Gastrocnemius medialis (tissue), 4 donors: Measurements from ENCODE around the gene SAP30. TPM values are rescaled to one million over a fixed set of nuclear protein-coding genes. Genes with fewer than 3 reads are reported as not detected.

Experiments
- ATAC-seq, 2 donors: fragments of 150-250 bp; one replicate each; pipeline ENCODE4 v1.9.1; 2016
- DNase-seq, 2 donors: peaks; one replicate each; pipeline ENCODE4 v3.0.0-alpha.2; 2019
- H3K27ac ChIP-seq, 4 donors: fragments of 200-600 bp; sonication (generic); 1 replicate in 1 of 4; 2 replicates in 3 of 4; pipeline ENCODE4 v1.5.1; 2016 to 2018; ENCODE audit warnings: mild to moderate bottlenecking in 2 of 4, moderate library complexity in 1 of 4
- H3K27me3 ChIP-seq, 3 donors: fragments of 200-600 bp; sonication (generic) in 2 of 3; 1 replicate in 1 of 3; 2 replicates in 2 of 3; pipeline versions ENCODE4 v1.5.1 to v1.6.0; 2016 to 2019; ENCODE audit warnings: mild to moderate bottlenecking in 1 of 3, moderate library complexity in 1 of 3
- H3K36me3 ChIP-seq, 2 donors: fragments of 200-600 bp; sonication (generic) in 1 of 2; one replicate each; pipeline ENCODE4 v1.5.1; 2017 to 2018
- H3K4me1 ChIP-seq, 2 donors: fragments of 200-600 bp; sonication (generic) in 1 of 2; one replicate each; pipeline ENCODE4 v1.5.1; 2016 to 2017; ENCODE audit warnings: mild to moderate bottlenecking in 2 of 2
- H3K4me3 ChIP-seq, 4 donors: fragments of 200-600 bp; sonication (generic) in 3 of 4; 1 replicate in 1 of 4; 2 replicates in 3 of 4; pipeline ENCODE4 v1.5.1; 2016 to 2019; ENCODE audit warnings: mild to moderate bottlenecking in 2 of 4
- H3K9me3 ChIP-seq, 3 donors: fragments of 200-600 bp; sonication (generic) in 2 of 3; 1 replicate in 1 of 3; 2 replicates in 2 of 3; pipeline ENCODE4 v1.5.1; 2016 to 2019
- CTCF ChIP-seq, 5 experiments: fragments of 450-650 bp in 3 of 5; fragments of 200-600 bp in 2 of 5; sonication (generic) in 2 of 5; IDR thresholded peaks in 4 of 5; conservative IDR thresholded peaks in 1 of 5; 1 replicate in 4 of 5; 2 replicates in 1 of 5; pipeline ENCODE4 v1.5.1; 2016 to 2019; ENCODE audit warnings: antibody characterized with exemption in 5 of 5, mild to moderate bottlenecking in 3 of 5, moderate library complexity in 3 of 5
- POLR2A ChIP-seq, 2 donors: fragments of 450-650 bp; IDR thresholded peaks; one replicate each; pipeline ENCODE4 v1.6.1; 2017; ENCODE audit warnings: antibody characterized with exemption in 2 of 2, mild to moderate bottlenecking in 2 of 2, moderate library complexity in 2 of 2
- in situ Hi-C, 4 donors: fragments of 200-750 bp; cut with MboI; loops; one replicate each; pipeline versions ENCODE4 v1.15.0 to v1.8.0; 2017; ENCODE audit warnings: low sequenced_read_pairs in 4 of 4
- intact Hi-C: fragments of 100-400 bp; cut with DNase I; formaldehyde crosslinking; loops from one replicate; pipeline ENCODE4 v1.15.1; 2023; ENCODE audit warnings: low total_unique reads
- total RNA-seq, 4 donors: library from RNA; depleted of rRNA; stranded (reverse); fragments of >200 nt; gene quantifications; one replicate each; pipeline versions ENCODE4 v1.1.0 to v1.2.3, GENCODE V29; 2016

Gene SAP30
- total RNA-seq, 4 donors from 2014 or later: 13.3 to 24.8 (median 18.2) TPM

DNA sequence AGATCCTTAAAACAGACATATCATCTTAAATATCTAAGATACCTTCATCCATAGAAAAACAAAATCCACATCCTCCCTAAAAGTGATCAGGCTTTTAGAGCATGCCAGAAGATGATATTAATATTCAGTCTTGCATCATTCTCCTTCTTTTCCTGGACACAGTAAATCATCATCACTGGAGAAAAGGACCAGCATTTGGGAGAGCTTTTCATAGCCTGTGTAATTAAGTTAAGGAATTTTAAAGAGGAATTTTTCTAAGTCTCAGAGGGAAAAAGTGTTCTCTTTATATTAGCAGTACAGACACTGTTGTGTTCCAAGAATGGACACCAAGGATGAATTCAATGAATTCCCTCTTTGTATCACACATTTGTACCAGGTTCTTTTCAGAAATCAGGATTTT, 27.5 kb downstream of the SAP30 start:
- ATAC-seq (no peak), DNase-seq (no peak)
- H3K9me3 ChIP-seq: no peaks in the 10 kb centered on the region
- no peak overlapping the region for H3K27ac ChIP-seq
- peaks cover 0 to 6% of the 10 kb centered on the region in 2 donors for H3K36me3 ChIP-seq
- no peaks in the 10 kb centered on the region for H3K27me3 ChIP-seq
- H3K4me3 ChIP-seq: no peak overlapping the region
- H3K4me1 ChIP-seq: no peaks in the 10 kb centered on the region
- no peak for TF ChIP-seq CTCF (IDR thresholded peaks at IDR 0.05 in 4 of 5, conservative IDR thresholded peaks at IDR 0.05 in 1 of 5)
- TF ChIP-seq POLR2A (IDR thresholded peaks at IDR 0.05): no peak
- in situ Hi-C loops (no loop called here), intact Hi-C loops (no loop called here)

DNA sequence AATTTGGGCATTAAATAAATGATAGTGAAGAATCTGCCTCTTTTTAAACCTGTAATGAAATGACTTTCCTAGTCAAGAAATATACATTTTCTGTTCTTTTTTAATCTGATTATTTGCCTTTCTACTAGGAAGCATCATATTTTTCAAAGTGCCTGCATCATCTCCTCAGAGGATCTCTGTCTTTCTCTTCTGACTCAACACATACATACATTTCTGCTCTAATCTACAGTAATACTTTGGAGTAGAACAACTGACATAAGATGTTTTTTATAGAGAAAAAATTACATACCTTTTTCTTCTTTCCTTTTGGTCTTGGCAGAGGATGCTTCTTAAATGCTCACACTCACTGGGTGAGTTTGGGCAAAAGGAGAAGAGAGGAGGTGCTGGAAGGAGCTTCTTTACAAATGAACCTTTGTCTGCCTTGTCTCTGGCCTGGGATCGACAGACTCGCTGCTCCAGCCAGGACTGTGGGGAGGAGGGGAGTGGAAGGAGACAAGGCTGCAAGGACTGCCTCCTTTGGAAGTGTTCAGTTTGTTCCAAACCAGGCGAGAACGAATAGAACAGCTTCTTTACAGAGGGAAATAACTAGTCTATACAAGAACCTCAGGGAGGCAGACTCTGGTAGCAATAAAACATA, 28.1 kb downstream of the SAP30 start, which contains the start of gene SCRG1:
SCRG1 (minus strand) TSS at position 338 of the 637 bp plus-strand sequence. CDS start 7,702 bp downstream, outside the sequence.
- no peak for ATAC-seq
- TF ChIP-seq POLR2A (IDR thresholded peaks at IDR 0.05): no peak
- TF ChIP-seq CTCF (IDR thresholded peaks at IDR 0.05 in 4 of 5, conservative IDR thresholded peaks at IDR 0.05 in 1 of 5): no peak
- no peaks in the 10 kb centered on the region for H3K27me3 ChIP-seq
- no peaks in the 10 kb centered on the region for H3K9me3 ChIP-seq
- intact Hi-C loops: no loop called here
- no peak within 1 kb of the TSS for H3K27ac ChIP-seq
- DNase-seq: no peak
- H3K36me3 ChIP-seq: peaks cover 0 to 2% of the 10 kb centered on the region in 2 donors
- in situ Hi-C loops: no loop called here
- H3K4me3 ChIP-seq: no peak within 1 kb of the TSS
- H3K4me1 ChIP-seq: no peaks in the 10 kb centered on the region

- no peak for ATAC-seq
- in situ Hi-C loops: loop anchor here in 3 of 4 donors (25.0 kb wide), 1 partner anchor 389 kb away; no protein-coding TSS in a partner anchor
These were observed 30.3 kb downstream of the SAP30 start for GRCh38 chr4:173401063-173401462.

DNA sequence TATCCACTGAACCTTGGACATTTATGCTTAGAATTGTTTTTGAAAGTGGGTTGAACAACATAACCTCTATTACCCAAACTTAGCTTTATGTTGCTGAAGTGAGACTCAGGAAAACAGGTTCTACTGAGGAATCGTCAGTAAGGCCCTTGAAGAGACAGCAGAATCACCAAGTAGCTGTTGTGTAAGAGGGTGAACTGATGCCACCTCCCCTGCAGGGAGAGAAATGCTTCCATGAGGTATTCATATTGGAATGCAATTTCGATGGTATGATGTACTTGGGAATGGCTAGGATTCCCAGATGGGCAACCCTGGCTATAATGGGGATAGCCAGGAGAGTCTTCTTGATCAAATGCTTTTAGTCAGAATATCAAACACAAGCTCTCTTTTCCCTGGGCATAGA, 32.3 kb downstream of the SAP30 start:
- Histone ChIP-seq H3K9me3 (no peaks in the 10 kb centered on the region), H3K27ac (no peak overlapping the region), H3K36me3 (no peaks in the 10 kb centered on the region), H3K27me3 (no peaks in the 10 kb centered on the region), H3K4me1 (no peaks in the 10 kb centered on the region), H3K4me3 (no peak overlapping the region)
- ATAC-seq (no peak), DNase-seq (no peak)
- intact Hi-C loops: no loop called here
- in situ Hi-C loops: loop anchor here in 3 of 4 donors (25.0 kb wide), 1 partner anchor 391 kb away; no protein-coding TSS in a partner anchor
- TF ChIP-seq POLR2A (IDR thresholded peaks at IDR 0.05): no peak
- no peak for TF ChIP-seq CTCF (IDR thresholded peaks at IDR 0.05 in 4 of 5, conservative IDR thresholded peaks at IDR 0.05 in 1 of 5)

More at GRCh38 chr4:173401063-173401462, 30.3 kb downstream of the SAP30 start:
- Histone ChIP-seq H3K4me1 (no peaks in the 10 kb centered on the region), H3K27me3 (no peaks in the 10 kb centered on the region), H3K4me3 (no peak overlapping the region), H3K36me3 (no peaks in the 10 kb centered on the region), H3K9me3 (no peaks in the 10 kb centered on the region), H3K27ac (no peak overlapping the region)
- intact Hi-C loops: no loop called here
- no peak for TF ChIP-seq POLR2A (IDR thresholded peaks at IDR 0.05)
- no peak for TF ChIP-seq CTCF (IDR thresholded peaks at IDR 0.05 in 4 of 5, conservative IDR thresholded peaks at IDR 0.05 in 1 of 5)
- DNase-seq: no peak
